GM18870 (cell line): ENCODE measurements around the gene ERCC8.

Experiments used
- ATAC-seq: cut with Tn5 transposase; IDR thresholded peaks from one replicate; pipeline ENCODE4 v1.9.1; 2021; ENCODE audit warnings: moderate library complexity; ENCODE audit not compliant: unreplicated experiment

The ERCC8 gene

GRCh38 chr5:60842871-60843385 lies 101.9 kb downstream of the ERCC8 start:
- no peak for ATAC-seq

GRCh38 chr5:60841361-60841760 lies 103.5 kb downstream of the ERCC8 start:
- no peak for ATAC-seq

DNA sequence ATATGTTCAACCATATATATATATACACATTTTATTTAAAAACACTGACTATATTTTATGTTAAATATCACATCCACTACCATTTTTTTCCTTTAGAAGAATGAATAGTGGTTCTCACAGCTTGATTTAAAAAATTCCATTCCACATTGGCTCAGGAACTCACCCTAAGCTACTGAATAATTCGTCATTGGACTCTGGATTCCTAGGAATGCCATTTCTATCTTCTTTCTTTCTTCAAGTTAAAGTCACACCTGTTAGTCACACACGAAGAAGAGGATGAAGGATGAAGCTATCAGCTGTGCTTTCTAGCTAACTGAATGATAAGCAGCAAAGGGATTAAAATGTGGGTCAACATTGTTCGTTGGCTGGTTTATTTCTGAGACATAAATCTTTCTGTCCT lies 108.7 kb downstream of the ERCC8 start:
- ATAC-seq = no peak

DNA sequence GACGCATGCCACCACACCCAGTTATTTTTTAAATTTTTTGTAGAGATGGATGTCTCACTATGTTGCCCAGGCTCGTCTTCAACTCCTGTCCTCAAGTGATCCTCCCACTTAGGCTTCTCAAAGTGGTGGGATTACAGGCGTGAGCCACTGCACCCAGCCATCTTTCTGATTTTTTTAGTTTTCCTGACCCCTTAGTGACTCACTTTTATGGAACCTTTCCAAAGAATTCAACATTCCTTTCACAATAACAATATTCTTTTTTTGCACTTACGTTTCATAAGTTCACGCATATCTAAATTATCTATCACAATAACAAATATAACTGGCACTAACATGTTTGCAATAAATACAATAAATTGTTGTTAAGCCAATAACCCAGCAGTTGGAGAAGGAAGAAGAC lies 109.3 kb downstream of the ERCC8 start:
- no peak for ATAC-seq

GRCh38 chr5:60833520-60833919 lies 111.3 kb downstream of the ERCC8 start:
- no peak for ATAC-seq

DNA sequence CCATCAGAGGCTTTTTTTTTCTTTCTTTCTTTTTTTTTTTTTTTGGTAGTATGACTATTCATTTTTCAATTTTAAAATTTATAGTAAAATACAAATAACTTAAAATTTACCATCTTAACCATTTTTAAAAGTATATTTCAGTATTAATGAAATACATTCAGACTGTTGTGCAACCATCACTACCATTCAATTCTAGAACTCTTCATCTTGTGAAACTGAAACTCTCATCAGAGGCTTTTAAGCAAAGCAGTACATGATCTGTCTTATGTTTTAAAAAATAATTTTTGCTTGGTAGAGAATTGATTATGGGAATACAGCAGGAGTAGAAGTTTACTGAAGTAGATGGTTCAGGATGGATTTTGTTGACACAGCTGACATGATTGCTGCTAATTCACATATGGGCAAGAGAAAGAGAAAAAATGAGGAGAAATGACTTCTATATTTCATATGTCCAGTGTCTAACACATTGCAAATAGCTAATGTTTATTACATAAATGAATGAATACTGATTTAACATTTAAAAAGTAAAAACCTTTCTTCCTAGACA lies 114.2 kb downstream of the ERCC8 start:
- peak; percentile 56 for ATAC-seq

DNA sequence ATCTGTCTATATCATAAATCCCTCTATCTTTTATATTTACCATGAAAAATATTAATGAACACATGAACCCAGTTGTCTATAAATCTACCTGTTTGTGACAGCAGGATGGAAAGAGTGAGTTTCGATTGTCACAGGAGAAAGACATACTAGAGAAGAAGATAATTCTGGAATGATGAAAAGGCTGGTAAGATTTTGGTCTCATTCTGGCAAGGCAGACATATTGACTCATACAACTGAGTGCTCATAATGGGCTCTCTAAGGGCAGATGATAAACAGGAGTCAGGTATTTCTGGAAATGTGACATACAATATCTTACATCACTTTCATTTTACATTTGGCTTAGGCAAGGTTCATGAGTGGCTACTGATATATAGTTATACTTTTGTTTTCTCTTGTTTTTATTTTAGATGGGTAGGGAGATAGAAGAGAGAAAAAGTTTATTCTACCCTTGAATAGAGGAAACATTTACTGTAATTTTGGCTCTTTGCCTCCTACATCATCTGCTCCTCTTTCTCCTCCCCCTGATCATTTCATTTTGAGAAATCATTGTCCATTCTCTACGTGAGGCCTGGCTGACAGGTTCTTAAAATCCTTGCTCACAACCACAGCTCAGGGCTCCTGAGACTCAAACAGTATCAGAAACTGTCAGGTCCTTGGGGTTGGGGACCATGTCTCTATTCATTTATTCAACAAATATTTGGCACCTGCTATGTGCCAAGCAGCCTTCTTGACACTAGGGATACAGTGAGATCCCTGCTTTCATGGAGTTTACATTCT lies 115.2 kb downstream of the ERCC8 start:
- peak; percentile 31 for ATAC-seq

DNA sequence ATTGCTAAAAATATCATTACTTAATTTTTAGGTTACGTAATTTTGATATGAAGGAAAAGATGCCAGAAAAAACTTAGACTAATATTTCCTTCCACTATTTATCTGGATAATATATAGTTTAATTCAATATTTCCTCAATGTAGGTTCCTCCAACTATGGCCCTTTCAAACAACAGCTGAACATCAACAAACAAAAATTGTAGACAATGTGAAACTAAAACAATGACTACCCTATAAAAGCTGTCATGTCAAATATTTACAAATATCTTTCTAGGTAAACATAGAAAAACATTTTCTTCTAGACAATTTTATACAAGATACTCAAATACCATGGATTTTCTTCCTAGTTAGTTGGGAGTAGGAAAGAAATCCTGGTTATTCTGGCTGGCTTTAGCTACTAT lies 117.7 kb downstream of the ERCC8 start:
- no peak for ATAC-seq

- ATAC-seq = peak; percentile 90
Measured at GRCh38 chr5:60826653-60827052, 118.2 kb downstream of the ERCC8 start.
